Muscle layer of colon (tissue), 2 donors: Measurements from ENCODE around the gene EGFL7.
"Not testable (repeated sequence)": the region's sequence is repeated elsewhere in the genome, so short reads cannot be mapped to it uniquely, and the experiment has no call there.

Experiments used
- H3K27ac ChIP-seq: one replicate; pipeline ENCODE4 v1.7.0; 2013; ENCODE audit warnings: low read depth, mild to moderate bottlenecking, low read length, moderate library complexity
- H3K27me3 ChIP-seq, 2 donors: one replicate each; pipeline ENCODE4 v1.7.0; 2013; ENCODE audit warnings: low read length in 2 of 2, mild to moderate bottlenecking in 2 of 2; ENCODE audit not compliant: insufficient read depth in 2 of 2, control insufficient read depth in 1 of 2
- H3K36me3 ChIP-seq: one replicate; pipeline ENCODE4 v1.7.0; 2013; ENCODE audit warnings: mild to moderate bottlenecking, low read length; ENCODE audit not compliant: insufficient read depth
- H3K4me1 ChIP-seq: one replicate; pipeline ENCODE4 v1.7.0; 2013; ENCODE audit warnings: mild to moderate bottlenecking, low read length; ENCODE audit not compliant: insufficient read depth
- H3K4me3 ChIP-seq, 2 donors: one replicate each; pipeline ENCODE4 v1.7.0; 2013; ENCODE audit warnings: low read length in 2 of 2, low read depth in 1 of 2, mild to moderate bottlenecking in 1 of 2, moderate library complexity in 1 of 2
- H3K9ac ChIP-seq: one replicate; pipeline ENCODE4 v1.7.0; 2013; ENCODE audit warnings: low read length
- H3K9me3 ChIP-seq: one replicate; pipeline ENCODE4 v1.7.0; 2013; ENCODE audit warnings: mild to moderate bottlenecking, low read length
- donor health status: abdominal sarcoma.
- donor health status: Adenocarcinoma of cecum.

The EGFL7 gene

DNA sequence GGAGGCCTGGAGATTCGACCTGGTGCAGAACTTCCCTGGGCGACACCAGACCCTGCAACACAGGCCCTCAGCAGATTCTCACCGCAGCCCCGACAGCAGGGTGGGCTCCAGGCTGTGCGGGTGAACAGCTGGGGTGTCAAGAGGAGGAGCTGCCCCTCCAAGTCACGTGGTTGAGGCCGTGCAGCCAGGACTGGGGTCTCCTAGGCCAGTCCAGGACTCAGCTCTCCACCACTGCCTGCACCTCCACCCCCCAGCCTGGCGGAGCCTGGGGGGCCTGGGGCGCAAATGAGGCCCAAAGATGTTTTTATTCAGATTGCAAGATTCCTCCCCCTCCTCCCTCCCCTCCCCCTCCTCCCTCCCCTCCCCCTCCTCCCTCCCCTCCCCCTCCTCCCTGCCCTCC, 33.8 kb downstream of the EGFL7 start:
- H3K36me3 ChIP-seq, result no peaks in the 10 kb centered on the region
- no peaks in the 10 kb centered on the region for H3K27me3 ChIP-seq
- H3K27ac ChIP-seq, result no peak overlapping the region
- H3K9me3 ChIP-seq, result no peaks in the 10 kb centered on the region
- no peak overlapping the region for H3K9ac ChIP-seq
- H3K4me3 ChIP-seq, result no peak overlapping the region
- peaks cover 5% of the 10 kb centered on the region for H3K4me1 ChIP-seq

DNA sequence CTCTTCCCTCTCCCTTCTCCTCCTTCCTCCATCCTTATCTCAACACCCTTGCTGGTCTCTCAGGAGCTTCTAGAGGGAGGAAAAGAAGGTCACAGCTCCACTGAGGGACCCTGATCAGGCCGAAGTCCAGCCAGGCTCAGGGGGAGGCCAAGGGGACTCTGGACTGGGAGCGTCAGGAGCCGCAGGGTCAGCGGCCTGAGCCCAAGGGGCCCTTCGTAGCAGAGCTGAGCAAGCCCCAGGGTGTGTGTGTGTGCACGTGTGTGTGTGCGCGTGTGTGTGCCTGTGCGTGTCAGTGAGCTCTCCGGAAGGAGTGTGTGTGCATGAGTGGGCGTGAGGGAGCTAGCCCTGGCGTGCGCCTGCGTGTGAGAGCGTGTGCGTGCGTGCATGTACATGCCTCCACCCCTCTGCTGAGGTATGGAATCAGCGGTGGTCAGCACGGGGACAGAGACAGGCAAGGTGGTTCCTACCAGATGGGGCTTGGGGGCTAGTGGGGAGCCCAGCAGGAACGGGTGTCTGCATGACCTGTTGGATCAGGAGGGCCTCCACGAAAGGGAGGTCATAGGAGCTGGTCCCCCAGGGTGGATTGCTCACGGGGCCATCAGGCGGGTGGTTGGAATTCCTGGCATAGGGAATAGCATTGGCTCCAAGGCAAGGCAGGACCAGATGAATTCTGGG, 34.6 kb downstream of the EGFL7 start:
- Histone ChIP-seq H3K27me3 (no peaks in the 10 kb centered on the region), H3K4me3 (no peak overlapping the region), H3K4me1 (peaks cover 5% of the 10 kb centered on the region), H3K9me3 (no peaks in the 10 kb centered on the region), H3K27ac (no peak overlapping the region), H3K36me3 (no peaks in the 10 kb centered on the region), H3K9ac (no peak overlapping the region)

DNA sequence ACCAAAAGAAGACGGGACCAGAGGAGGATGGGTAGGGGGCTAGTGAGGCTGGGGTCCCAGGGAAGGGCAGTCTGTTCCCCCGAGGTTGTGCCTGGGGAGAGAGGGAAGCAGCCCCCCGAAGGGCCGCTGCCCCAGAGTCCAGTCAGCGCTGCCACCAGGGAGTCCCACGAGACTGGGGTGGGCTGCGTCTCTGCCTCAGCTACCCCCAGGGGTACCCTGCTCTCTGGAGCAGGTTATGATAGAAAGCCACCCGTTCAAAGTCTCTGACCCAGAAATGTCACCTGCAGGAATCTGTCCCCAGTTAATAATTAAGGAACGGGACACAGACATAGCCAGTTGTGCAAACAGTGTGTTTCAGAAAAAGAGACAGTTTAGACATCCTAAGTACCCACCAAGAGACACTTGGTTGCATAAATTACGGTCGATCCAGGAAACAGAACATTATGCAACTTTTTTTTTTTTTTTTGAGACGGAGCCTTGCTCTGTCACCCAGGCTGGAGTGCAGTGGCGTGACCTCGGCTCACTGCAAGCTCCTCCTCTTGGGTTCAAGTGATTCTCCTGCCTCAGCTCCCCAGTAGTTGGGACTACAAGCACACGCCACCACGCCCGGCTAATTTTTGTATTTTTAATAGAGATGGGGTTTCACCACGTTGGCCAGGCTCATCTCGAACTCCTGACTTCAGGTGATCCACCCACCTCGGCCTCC, 35.3 kb downstream of the EGFL7 start:
- H3K4me3 ChIP-seq, result no peak overlapping the region
- H3K36me3 ChIP-seq, result no peaks in the 10 kb centered on the region
- H3K9ac ChIP-seq, result no peak overlapping the region
- H3K27me3 ChIP-seq, result no peaks in the 10 kb centered on the region
- H3K4me1 ChIP-seq, result peaks cover 5% of the 10 kb centered on the region
- H3K9me3 ChIP-seq, result no peaks in the 10 kb centered on the region
- no peak overlapping the region for H3K27ac ChIP-seq

DNA sequence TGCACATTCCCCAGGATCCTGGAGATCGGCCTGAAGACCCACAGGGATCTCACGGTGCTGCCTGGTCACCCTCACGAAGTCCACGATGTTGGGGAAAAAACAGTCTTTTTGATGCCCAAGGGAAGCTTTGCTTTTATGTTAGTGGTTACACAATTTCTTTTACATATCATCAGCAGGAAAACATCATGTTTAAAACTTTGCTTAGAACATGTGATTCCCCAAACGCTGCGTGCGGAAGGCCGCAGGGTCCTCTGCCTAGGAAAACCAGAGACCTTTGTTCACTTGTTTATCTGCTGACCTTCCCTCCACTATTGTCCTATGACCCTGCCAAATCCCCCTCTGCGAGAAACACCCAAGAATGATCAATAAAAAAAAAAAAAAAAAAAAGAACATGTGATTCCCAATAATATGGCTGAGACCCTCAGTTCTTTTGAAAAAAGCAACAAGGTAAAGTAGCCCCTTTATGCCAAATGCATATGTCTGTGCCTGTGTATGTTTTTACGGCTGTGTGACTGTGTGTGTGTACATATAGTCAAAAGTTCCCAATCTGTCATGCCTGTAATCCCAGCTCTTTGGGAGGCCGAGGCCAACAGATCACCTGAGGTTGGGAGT, 36.0 kb downstream of the EGFL7 start:
- Histone ChIP-seq H3K9me3 (no peaks in the 10 kb centered on the region), H3K27ac (no peak overlapping the region), H3K4me3 (no peak overlapping the region), H3K36me3 (no peaks in the 10 kb centered on the region), H3K9ac (no peak overlapping the region), H3K27me3 (no peaks in the 10 kb centered on the region), H3K4me1 (peaks cover 5% of the 10 kb centered on the region)

DNA sequence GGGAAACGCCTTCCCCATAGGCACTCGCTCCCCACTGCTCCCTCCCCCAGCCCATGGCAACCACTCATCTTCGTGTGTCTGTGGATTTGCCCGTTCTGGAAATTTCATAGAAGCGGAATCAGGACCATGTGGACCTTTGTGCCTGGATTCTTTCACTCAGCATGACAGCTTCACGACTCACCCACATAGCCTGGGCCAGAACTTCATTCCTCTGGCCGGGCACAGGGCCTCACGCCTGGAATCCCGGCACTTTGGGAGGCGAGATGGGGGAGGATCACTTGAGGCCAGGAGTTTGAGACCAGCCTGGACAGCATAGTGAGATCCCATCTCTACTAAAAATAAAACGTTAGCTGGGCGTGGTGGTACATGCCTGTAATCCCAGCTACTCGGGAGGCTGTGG, 37.6 kb downstream of the EGFL7 start:
- Histone ChIP-seq H3K27me3 (no peaks in the 10 kb centered on the region), H3K27ac (no peak overlapping the region), H3K9me3 (no peaks in the 10 kb centered on the region), H3K4me3 (no peak overlapping the region), H3K36me3 (no peaks in the 10 kb centered on the region), H3K4me1 (peaks cover 5% of the 10 kb centered on the region), H3K9ac (no peak overlapping the region)

DNA sequence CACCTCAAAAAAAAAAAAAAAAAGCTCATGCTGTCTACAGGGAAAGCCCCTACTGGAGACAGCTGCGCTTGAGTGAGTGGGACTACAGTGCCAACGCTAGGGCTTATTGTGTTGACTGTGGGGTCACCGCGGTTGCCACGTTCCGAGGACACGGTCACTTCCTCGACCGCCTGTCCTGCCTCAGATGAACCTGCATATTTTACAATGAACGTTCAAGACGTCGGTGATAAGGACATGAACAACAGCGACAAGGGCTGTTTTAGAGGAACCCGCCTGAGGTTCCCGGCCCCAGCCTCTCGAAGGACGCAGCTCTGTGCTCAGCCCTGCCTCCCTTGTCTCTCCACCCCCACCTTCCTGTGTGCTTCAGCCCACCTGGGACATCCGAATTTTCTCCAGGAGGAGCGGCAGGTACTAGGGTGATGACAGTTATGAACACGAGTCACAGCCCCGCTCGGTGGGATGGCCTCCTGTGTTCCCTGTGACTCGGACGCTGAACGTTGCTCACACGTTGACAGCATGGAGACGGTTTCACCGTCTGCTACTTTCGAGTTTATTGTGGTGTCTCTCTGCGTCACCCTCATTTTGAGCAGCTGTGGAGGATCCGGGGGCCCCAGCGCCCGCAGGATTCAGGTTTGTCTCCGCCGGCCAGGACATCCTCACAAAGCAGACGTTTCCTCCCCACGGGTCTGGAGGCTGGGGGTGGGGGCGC, 38.4 kb downstream of the EGFL7 start:
- Histone ChIP-seq H3K9ac (no peak overlapping the region), H3K4me1 (no peaks in the 10 kb centered on the region), H3K9me3 (no peaks in the 10 kb centered on the region), H3K36me3 (no peaks in the 10 kb centered on the region), H3K4me3 (no peak overlapping the region), H3K27me3 (no peaks in the 10 kb centered on the region), H3K27ac (no peak overlapping the region)

DNA sequence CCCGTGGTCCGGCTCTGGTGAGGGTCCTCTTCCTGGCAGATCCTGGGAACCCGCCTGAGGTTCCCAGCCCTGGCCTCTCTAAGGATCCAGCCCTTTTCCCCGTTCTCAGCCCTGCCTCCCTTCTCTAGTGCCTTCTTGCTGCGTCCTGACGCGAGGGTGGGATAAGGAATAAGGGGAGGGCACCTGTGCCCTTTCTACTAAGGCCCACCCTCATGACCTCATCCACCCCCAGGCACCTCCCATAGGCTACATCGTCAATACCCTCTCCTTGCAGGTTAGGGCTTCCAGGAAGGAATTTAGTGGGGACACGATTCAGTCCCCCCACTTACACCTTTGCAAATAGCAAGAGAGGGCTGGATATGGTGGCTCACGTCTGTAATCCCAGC, 38.9 kb downstream of the EGFL7 start:
- no peak overlapping the region for H3K4me3 ChIP-seq
- no peaks in the 10 kb centered on the region for H3K9me3 ChIP-seq
- H3K4me1 ChIP-seq, result no peaks in the 10 kb centered on the region
- H3K27me3 ChIP-seq, result no peaks in the 10 kb centered on the region
- H3K36me3 ChIP-seq, result no peaks in the 10 kb centered on the region
- H3K27ac ChIP-seq, result no peak overlapping the region
- no peak overlapping the region for H3K9ac ChIP-seq

DNA sequence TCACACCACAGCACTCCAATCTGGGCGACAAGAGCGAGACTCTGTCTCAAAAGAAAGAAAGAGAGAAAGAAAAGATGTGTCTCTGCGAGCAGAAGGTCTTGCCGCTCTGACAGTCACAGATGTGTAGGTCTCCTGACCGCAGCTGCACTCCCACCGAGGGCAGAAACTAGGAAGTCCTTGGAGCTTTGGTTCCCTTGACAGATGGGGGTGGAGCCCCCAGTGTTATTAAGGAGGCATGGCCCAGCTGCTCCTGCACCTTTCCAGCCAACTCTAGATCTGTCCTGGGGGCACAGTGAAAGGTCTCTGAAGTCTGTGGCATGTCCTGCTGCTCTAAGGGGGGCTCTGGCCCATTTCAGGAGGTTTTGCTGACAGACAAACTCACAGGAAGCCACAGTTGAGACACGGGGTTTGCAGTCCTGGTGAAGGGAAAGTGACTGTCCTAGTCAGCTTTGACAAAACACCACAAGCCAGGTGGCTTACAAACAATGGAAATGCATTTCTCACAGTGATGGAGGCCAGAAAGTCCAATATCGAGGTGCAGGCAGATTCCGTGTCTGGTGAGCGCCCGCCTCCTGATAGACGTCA, 40.7 kb downstream of the EGFL7 start:
- no peaks in the 10 kb centered on the region for H3K27me3 ChIP-seq
- H3K9me3 ChIP-seq, result no peaks in the 10 kb centered on the region
- H3K27ac ChIP-seq, result no peak overlapping the region
- no peaks in the 10 kb centered on the region for H3K4me1 ChIP-seq
- H3K36me3 ChIP-seq, result no peaks in the 10 kb centered on the region
- no peak overlapping the region for H3K9ac ChIP-seq
- H3K4me3 ChIP-seq, result no peak overlapping the region

DNA sequence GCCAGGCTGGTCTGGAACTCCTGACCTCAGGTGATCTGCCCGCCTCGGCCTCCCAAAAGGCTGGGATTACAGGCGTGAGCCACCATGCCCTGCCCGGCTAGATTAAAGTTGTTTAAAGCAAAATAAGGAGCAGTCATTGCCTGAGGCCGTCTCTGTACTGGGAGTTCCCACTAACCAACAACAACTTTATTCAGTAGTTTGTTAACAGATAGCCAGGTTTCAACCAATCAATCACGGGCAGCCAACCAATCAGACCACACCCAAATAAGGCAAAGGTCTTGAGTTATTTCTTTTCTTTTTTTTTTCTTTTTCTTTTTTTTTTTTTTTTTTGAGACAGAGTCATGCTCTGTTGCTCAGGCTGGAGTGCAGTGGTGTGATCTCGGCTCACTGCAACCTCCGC, 42.0 kb downstream of the EGFL7 start:
- H3K4me1 ChIP-seq, H3K27me3 ChIP-seq, H3K4me3 ChIP-seq, H3K9ac ChIP-seq, H3K9me3 ChIP-seq, H3K27ac ChIP-seq, H3K36me3 ChIP-seq: not testable (repeated sequence)

DNA sequence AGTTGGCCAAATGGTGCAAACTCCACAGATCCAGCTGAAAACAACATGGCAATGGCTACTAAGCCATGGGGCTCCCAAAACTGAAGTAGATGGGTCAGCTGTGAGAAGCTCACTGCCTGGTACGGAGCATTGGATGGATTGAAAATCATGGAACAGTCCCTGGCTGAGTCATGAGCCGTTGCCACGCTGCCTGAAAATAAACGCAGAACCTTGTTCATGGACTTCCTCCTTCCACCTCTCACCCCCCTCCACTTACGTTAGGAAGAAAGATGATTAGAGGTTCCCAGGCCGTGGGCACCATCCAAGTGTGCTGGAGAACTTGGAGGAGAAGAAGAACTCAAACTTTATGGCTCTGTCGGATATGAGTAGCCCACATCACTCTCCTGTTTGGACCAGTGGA, 42.8 kb downstream of the EGFL7 start:
- Histone ChIP-seq H3K27ac (no peak overlapping the region), H3K9ac (no peak overlapping the region), H3K27me3 (no peaks in the 10 kb centered on the region), H3K36me3 (no peaks in the 10 kb centered on the region), H3K4me1 (no peaks in the 10 kb centered on the region), H3K4me3 (no peak overlapping the region), H3K9me3 (no peaks in the 10 kb centered on the region)

DNA sequence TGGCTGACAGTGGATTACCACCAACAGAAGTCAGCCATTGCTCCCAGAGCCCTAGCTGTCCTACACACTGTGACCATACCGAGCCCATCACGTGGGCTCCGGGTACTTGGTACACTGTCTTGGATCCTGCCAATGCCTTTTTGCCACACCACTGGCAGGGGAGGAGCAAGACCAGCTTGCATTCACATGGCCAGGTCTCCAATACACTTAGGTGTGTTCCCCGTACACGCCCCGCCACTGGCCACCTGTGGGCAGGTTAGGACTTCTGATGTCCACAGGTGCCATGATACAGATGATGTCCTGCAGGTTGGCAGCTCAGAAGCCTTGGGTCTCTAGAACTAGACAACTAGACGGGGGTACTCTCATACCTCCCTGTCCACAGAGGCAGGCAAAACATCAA, 44.3 kb downstream of the EGFL7 start:
- Histone ChIP-seq H3K4me3 (no peak overlapping the region), H3K9me3 (no peaks in the 10 kb centered on the region), H3K27ac (no peak overlapping the region), H3K36me3 (no peaks in the 10 kb centered on the region), H3K27me3 (peaks cover 0 to 4% of the 10 kb centered on the region in 2 donors), H3K4me1 (peaks cover 5% of the 10 kb centered on the region), H3K9ac (no peak overlapping the region)
